BJ (cell line): ENCODE measurements around the gene DNAJB2. TPM values are rescaled to one million over a fixed set of nuclear protein-coding genes. Genes with fewer than 3 reads are reported as not detected.
A peak's percentile ranks its signal among the peaks of the same experiment; 100 is the strongest.

ENCODE experiments used
- CTCF ChIA-PET: fragments of 350-600 bp; formaldehyde crosslinking; extraction: SDS; loops from one replicate; lab custom pipeline; 2021; ENCODE audit warnings: antibody characterized with exemption, inconsistent platforms; lab: Yijun Ruan, JAX
- POLR2A ChIA-PET: fragments of 300-600 bp; sonication (Branson Sonifier 250); formaldehyde crosslinking; extraction: SDS; loops from one replicate; lab custom pipeline; 2021; ENCODE audit warnings: antibody characterized with exemption; lab: Charles Lee
- DNase-seq: peaks from one replicate; pipeline ENCODE4 v3.0.0-alpha.2; 2011; ENCODE audit warnings: low read depth
- H3K27me3 ChIP-seq: 2 replicates; pipeline ENCODE4 v1.6.0; 2011; ENCODE audit warnings: low read length; ENCODE audit not compliant: control insufficient read depth, insufficient read depth
- H3K36me3 ChIP-seq: 2 replicates; pipeline ENCODE4 v1.5.1; 2011; ENCODE audit warnings: low read length; ENCODE audit not compliant: control insufficient read depth, insufficient read depth
- H3K4me3 ChIP-seq: 2 replicates; pipeline ENCODE4 v1.5.1; 2011; ENCODE audit warnings: low read depth, mild to moderate bottlenecking, control low read depth, low read length
- polyA plus RNA-seq: library from polyadenylated mRNA; depleted of rRNA; stranded (reverse); fragments of >200 nt; gene quantifications from 2 replicates; pipeline ENCODE4 v1.2.3, GENCODE V29; 2011
- TF ChIP-seq, protein P1 (sequence below): IDR thresholded peaks from 2 replicates; pipeline ENCODE4 v1.5.1; 2011; ENCODE audit warnings: low read depth, mild to moderate bottlenecking, control low read depth, inconsistent platforms, low read length, moderate library complexity; ENCODE audit not compliant: insufficient read depth

Gene DNAJB2
- polyA plus RNA-seq, 1 experiment: 57.3 TPM

DNA sequence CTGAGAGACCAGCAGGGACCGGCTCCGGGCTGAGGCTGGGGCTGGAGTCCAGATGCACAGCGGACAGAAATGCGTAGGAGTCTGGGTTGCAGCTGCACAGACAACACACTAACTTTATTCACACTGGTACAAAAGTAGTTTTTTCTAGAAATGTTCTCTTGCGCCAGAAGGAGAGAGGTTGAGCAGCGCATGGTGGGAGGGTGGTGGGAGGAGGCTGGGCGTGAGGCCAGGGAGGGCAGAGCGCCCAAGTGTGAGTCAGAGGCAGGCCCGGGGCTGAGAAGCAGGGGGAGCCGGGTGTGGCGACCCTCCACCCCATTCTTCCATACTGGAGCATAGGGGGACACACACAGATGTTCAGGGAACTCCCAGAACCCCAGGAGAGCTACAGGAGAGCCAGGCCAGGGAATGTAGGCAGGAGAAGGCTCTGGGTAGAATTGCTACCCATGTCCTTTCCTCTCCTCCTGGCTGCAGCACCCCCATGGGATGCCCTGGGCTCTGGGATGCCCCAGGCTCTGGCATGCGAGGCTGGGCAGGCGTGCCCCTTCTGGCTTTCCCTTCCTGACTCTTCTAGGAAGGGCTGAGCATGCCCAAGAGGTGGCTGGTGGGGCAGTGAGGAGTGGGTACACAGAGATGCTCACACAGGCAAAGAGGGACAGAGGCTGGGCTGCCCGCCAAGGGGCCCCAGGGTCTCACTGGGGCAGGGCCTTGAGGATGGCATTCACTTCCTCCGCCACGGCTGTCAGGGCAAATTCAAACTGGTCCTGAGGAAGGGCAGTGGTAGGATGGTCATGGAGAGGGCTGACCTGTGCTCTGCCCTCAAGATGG lies 10.6 kb downstream of the DNAJB2 start:
- peaks cover 5% of the 10 kb centered on the region for H3K36me3 ChIP-seq
- ChIA-PET POLR2A (no interaction called here), CTCF (interaction anchor here (0.8 to 20.7 kb wide), 5 partner anchors 6 to 131 kb away, joined by 4 to 403 read pairs (median 105); partner anchors contain the start of genes CNPPD1, DNAJB2, NHEJ1 and SLC23A3)
- H3K27me3 ChIP-seq: no peaks in the 10 kb centered on the region
- peak; percentile 74 for DNase-seq
- TF ChIP-seq, protein P1, sequence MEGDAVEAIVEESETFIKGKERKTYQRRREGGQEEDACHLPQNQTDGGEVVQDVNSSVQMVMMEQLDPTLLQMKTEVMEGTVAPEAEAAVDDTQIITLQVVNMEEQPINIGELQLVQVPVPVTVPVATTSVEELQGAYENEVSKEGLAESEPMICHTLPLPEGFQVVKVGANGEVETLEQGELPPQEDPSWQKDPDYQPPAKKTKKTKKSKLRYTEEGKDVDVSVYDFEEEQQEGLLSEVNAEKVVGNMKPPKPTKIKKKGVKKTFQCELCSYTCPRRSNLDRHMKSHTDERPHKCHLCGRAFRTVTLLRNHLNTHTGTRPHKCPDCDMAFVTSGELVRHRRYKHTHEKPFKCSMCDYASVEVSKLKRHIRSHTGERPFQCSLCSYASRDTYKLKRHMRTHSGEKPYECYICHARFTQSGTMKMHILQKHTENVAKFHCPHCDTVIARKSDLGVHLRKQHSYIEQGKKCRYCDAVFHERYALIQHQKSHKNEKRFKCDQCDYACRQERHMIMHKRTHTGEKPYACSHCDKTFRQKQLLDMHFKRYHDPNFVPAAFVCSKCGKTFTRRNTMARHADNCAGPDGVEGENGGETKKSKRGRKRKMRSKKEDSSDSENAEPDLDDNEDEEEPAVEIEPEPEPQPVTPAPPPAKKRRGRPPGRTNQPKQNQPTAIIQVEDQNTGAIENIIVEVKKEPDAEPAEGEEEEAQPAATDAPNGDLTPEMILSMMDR: no peak
- H3K4me3 ChIP-seq: no peak overlapping the region

DNA sequence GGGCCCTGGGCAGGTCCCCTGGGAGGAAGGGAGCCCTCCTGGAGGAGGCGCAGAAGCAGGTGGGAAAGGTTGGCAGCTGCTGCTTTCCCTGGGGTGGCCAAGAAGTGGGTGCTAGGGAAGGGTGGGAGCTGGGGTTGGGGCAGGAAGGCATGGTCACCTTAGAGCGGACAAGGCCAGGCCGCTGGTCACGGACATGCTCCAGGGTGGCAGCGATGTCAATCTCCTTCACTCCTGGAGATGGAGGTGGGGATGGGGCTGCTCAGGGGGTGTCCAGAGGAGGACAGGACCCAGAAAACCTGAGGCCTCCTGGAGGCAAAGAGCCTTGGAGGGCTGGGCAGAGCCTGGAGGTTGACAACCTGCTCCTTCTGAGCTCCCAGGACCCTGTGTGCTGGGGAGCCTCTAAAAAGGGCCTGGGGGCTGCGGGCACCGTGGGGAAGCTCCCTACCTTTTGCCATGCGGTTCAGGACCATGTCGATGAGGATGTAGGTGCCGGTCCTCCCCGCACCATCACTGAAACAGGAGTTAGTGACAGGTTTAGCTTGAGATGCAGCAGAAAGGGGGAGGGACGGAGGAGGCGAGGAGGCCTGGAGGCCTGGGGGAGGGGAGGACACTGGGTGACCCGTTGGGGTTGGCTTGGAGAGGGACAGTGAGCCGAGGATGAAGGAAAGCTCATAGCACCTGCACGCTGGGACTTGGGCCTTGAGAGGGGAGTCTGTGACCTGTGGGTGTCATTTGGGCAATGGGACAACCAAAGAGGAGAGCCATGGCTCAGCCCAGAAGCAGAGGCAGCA lies 11.4 kb downstream of the DNAJB2 start:
- TF ChIP-seq, protein P1: no peak
- no peak overlapping the region for H3K4me3 ChIP-seq
- 0 out of 2 replicates have a peak, but pooled peaks cover 2% of the 10 kb centered on the region for H3K36me3 ChIP-seq
- ChIA-PET CTCF (interaction anchor here (0.6 to 20.7 kb wide), 7 partner anchors 5 to 301 kb away, joined by 3 to 403 read pairs (median 90); partner anchors contain the start of genes CNPPD1, DNAJB2, NHEJ1 and SLC23A3), POLR2A (no interaction called here)
- no peak for DNase-seq
- H3K27me3 ChIP-seq: no peaks in the 10 kb centered on the region

DNA sequence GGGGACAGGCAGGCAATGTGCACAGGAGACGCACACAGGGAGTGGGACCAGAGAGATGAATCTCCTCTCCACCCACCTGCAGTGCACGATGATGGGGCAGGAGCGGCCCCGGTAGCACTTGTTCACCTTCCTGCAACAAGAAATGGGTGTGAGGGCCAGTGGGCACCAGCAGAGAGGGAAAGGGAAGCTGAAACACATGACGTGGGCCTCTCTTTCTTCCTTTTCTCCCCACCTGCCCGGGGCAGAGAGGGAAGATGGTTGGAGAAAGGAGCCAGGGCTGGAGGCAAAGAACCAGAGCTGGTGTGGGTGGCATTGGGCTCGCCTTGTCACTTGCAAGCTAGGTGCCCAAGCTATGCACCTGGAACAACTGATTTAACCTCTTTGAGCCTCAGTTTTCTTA lies 12.2 kb downstream of the DNAJB2 start:
- ChIA-PET POLR2A (no interaction called here), CTCF (interaction anchor here (1.4 to 20.7 kb wide), 4 partner anchors 11 to 133 kb away, joined by 3 to 403 read pairs (median 98); partner anchors contain the start of genes CNPPD1, DNAJB2, NHEJ1 and SLC23A3)
- Histone ChIP-seq H3K4me3 (no peak overlapping the region), H3K27me3 (no peaks in the 10 kb centered on the region), H3K36me3 (0 out of 2 replicates have a peak, but pooled peaks cover 2% of the 10 kb centered on the region)
- DNase-seq: no peak
- TF ChIP-seq, protein P1: no peak

DNA sequence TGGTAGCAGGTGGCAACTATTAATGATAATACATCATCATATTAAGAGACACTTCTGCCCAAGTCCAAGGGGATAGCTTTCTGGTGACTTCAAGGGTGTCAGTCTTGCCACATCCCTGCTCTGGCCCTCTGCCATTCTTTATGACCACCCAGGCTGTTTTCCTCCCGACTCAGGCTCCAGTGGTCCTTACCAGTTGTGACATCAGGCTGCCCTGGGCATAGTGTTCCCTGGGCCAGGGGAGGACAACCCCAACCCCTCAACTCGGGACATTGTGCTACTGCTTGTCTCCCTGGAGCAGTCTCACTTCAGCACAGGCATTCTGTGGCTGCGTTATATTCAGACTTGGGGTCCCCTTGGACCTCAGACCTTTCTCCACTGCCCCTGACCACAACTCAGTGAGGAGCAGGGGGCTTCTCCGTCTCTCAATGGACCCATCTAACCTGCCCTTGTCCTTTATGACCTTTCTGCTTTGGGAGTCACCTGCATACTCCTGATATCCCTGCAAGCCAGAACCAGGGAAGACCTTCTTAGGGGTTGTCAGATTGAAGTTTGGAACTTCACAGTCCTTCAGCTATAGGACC lies 12.8 kb downstream of the DNAJB2 start:
- Histone ChIP-seq H3K36me3 (no peaks in the 10 kb centered on the region), H3K4me3 (no peak overlapping the region), H3K27me3 (no peaks in the 10 kb centered on the region)
- TF ChIP-seq, protein P1: no peak
- CTCF ChIA-PET: interaction anchor here (0.6 to 20.7 kb wide), 6 partner anchors 11 to 262 kb away, joined by 3 to 403 read pairs (median 47); partner anchors contain the start of genes CNPPD1, DNAJB2, NHEJ1 and SLC23A3
- POLR2A ChIA-PET: no interaction called here
- no peak for DNase-seq
